ENCODE data around the gene EML5. TPM values are rescaled to one million over a fixed set of nuclear protein-coding genes. Genes with fewer than 3 reads are reported as not detected.

EML5 gene
- total and polyA plus RNA-seq, 2 donors (not counting 1 experiment from before 2014, with no cell fraction given): 0.10 to 0.66 TPM

DNA sequence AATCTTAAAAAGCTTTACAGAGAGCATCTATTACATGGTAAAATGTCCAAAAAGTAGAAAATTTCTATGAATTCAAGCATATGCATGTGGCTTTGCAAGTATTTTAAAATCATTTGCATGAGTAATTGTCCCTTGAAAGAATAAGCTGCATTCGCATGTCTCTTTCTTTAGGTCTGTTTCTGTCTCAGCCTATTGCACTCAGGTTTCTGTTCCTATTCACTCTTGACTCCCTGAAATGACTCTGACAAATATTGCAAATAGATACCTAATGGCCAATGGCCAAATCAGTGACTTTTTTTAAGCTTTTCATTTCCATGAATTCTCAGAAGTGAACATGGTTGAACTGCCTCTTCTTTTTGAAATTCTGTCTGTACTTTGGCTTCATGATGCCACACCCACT lies 25.3 kb upstream of the EML5 start:
- no peaks in the 10 kb centered on the region for H3K9me3 ChIP-seq (ENCODE audit: control insufficient read depth, insufficient read depth, low read depth, low read length)
- no peak overlapping the region for H3K9ac ChIP-seq (ENCODE audit: insufficient read depth, low read length)
- no peak overlapping the region for H2AFZ ChIP-seq (ENCODE audit: low read length)
- no peaks in the 10 kb centered on the region for H3K36me3 ChIP-seq (ENCODE audit: control insufficient read depth, insufficient read depth, low read length)
- no peak overlapping the region for H3K4me2 ChIP-seq (ENCODE audit: extremely low read depth, insufficient read depth, low read length)
- H4K20me1 ChIP-seq (ENCODE audit: control insufficient read depth, extremely low read depth, insufficient read depth, low read length): no peaks in the 10 kb centered on the region
- H3K4me1 ChIP-seq (ENCODE audit: control insufficient read depth, extremely low read depth, insufficient read depth, low read length): no peaks in the 10 kb centered on the region
- H3K27ac ChIP-seq (ENCODE audit: insufficient read depth, low read length): no peak overlapping the region
- no peaks in the 10 kb centered on the region for H3K27me3 ChIP-seq (ENCODE audit: control insufficient read depth, insufficient read depth, low read length)
- no peak for DNase-seq (ENCODE audit: low read depth in 2 of 2)
- TF ChIP-seq EZH2 (IDR thresholded peaks at IDR 0.05; ENCODE audit: low read length, missing control alignments) (no peak), CTCF (conservative IDR thresholded peaks at IDR 0.05 in 1 of 2, IDR thresholded peaks at IDR 0.05 in 1 of 2; ENCODE audit: low read depth in 1 of 2, low read length in 2 of 2) (no peak)
- no peak overlapping the region for H3K4me3 ChIP-seq (replicated peaks in 1 of 4; ENCODE audit: control extremely low read depth in 1 of 4, insufficient read depth in 1 of 4, low read depth in 3 of 4, low read length in 4 of 4)
- H3K79me2 ChIP-seq (ENCODE audit: control insufficient read depth, insufficient read depth, low read length): no peaks in the 10 kb centered on the region

DNA sequence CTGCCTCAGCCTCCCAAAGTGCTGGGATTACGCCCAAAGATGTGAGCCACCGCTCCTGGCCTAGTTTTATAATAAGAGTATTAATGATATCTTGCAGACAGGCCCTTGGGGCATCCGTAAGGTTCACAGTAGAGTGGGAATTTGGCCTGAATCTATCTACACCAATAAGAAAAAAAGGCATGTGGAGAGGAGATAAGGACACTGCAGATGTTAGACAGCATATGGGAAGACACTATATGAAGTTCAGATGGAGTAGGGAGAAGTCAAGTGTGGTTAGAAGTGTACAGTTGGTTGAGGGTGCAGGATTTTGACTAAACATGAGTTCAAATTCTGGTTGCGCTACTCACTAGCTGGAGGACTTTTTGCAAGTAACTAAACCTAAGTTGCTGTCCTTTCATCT lies 23.2 kb upstream of the EML5 start:
- Histone ChIP-seq H3K27me3 (ENCODE audit: control insufficient read depth, insufficient read depth, low read length) (no peaks in the 10 kb centered on the region), H3K9ac (ENCODE audit: insufficient read depth, low read length) (no peak overlapping the region), H3K4me3 (replicated peaks in 1 of 4; ENCODE audit: control extremely low read depth in 1 of 4, insufficient read depth in 1 of 4, low read depth in 3 of 4, low read length in 4 of 4) (no peak overlapping the region), H3K79me2 (ENCODE audit: control insufficient read depth, insufficient read depth, low read length) (no peaks in the 10 kb centered on the region), H3K4me2 (ENCODE audit: extremely low read depth, insufficient read depth, low read length) (no peak overlapping the region), H3K9me3 (ENCODE audit: control insufficient read depth, insufficient read depth, low read depth, low read length) (no peaks in the 10 kb centered on the region), H3K36me3 (ENCODE audit: control insufficient read depth, insufficient read depth, low read length) (no peaks in the 10 kb centered on the region), H3K27ac (ENCODE audit: insufficient read depth, low read length) (no peak overlapping the region), H4K20me1 (ENCODE audit: control insufficient read depth, extremely low read depth, insufficient read depth, low read length) (no peaks in the 10 kb centered on the region), H3K4me1 (ENCODE audit: control insufficient read depth, extremely low read depth, insufficient read depth, low read length) (no peaks in the 10 kb centered on the region), H2AFZ (ENCODE audit: low read length) (no peak overlapping the region)
- DNase-seq (ENCODE audit: low read depth in 2 of 2): no peak
- TF ChIP-seq EZH2 (IDR thresholded peaks at IDR 0.05; ENCODE audit: low read length, missing control alignments): no peak
- TF ChIP-seq CTCF (conservative IDR thresholded peaks at IDR 0.05 in 1 of 2, IDR thresholded peaks at IDR 0.05 in 1 of 2; ENCODE audit: low read depth in 1 of 2, low read length in 2 of 2): no peak

GRCh38 chr14:88808359-88808758 lies 15.6 kb upstream of the EML5 start:
- Histone ChIP-seq H3K79me2 (ENCODE audit: control insufficient read depth, insufficient read depth, low read length) (no peaks in the 10 kb centered on the region), H2AFZ (ENCODE audit: low read length) (no peak overlapping the region), H3K9ac (ENCODE audit: insufficient read depth, low read length) (no peak overlapping the region), H4K20me1 (ENCODE audit: control insufficient read depth, extremely low read depth, insufficient read depth, low read length) (no peaks in the 10 kb centered on the region), H3K36me3 (ENCODE audit: control insufficient read depth, insufficient read depth, low read length) (no peaks in the 10 kb centered on the region), H3K9me3 (ENCODE audit: control insufficient read depth, insufficient read depth, low read depth, low read length) (no peaks in the 10 kb centered on the region), H3K4me3 (replicated peaks in 1 of 4; ENCODE audit: control extremely low read depth in 1 of 4, insufficient read depth in 1 of 4, low read depth in 3 of 4, low read length in 4 of 4) (no peak overlapping the region), H3K4me1 (ENCODE audit: control insufficient read depth, extremely low read depth, insufficient read depth, low read length) (no peaks in the 10 kb centered on the region), H3K27ac (ENCODE audit: insufficient read depth, low read length) (no peak overlapping the region), H3K27me3 (ENCODE audit: control insufficient read depth, insufficient read depth, low read length) (no peaks in the 10 kb centered on the region), H3K4me2 (ENCODE audit: extremely low read depth, insufficient read depth, low read length) (no peak overlapping the region)
- DNase-seq (ENCODE audit: low read depth in 2 of 2): no peak
- TF ChIP-seq CTCF (conservative IDR thresholded peaks at IDR 0.05 in 1 of 2, IDR thresholded peaks at IDR 0.05 in 1 of 2; ENCODE audit: low read depth in 1 of 2, low read length in 2 of 2): no peak
- no peak for TF ChIP-seq EZH2 (IDR thresholded peaks at IDR 0.05; ENCODE audit: low read length, missing control alignments)
